ENCODE measurements around the gene PAXX.
A peak's percentile ranks its signal among the peaks of the same experiment; 100 is the strongest.

Gene PAXX

DNA sequence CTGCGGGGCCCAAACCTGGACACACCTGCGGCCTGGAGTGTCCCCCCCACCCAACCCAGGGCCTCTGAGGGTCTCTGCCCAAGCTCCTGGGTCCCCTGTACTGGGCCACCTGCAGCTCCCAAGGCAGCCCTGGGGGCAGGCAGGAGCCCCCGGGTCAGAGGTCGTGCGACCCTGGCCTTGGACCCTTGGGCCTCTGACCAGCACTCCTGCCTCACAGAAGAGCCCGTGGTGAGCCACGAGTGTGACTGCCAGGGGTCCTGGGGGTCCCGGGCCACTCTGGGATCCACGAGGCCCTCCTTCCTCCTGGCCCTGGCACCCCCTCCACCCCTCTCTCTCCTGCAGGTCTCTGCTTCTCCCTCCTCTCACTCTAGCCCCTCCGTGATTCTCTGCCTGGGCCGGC lies 19.9 kb upstream of the PAXX start:
- H3K4me3 ChIP-seq (ENCODE audit: low read depth, low read length): no peak overlapping the region
- DNase-seq (ENCODE audit: low read depth): no peak
- no peak for TF ChIP-seq CTCF (IDR thresholded peaks at IDR 0.05; ENCODE audit: control insufficient read depth, extremely low read depth, insufficient read depth)

- DNase-seq (ENCODE audit: low read depth): no peak
- no peak for TF ChIP-seq CTCF (IDR thresholded peaks at IDR 0.05; ENCODE audit: control insufficient read depth, extremely low read depth, insufficient read depth)
- H3K4me3 ChIP-seq (ENCODE audit: low read depth, low read length): no peak overlapping the region
Observed at GRCh38 chr9:136972743-136973142, 19.5 kb upstream of the PAXX start.

DNA sequence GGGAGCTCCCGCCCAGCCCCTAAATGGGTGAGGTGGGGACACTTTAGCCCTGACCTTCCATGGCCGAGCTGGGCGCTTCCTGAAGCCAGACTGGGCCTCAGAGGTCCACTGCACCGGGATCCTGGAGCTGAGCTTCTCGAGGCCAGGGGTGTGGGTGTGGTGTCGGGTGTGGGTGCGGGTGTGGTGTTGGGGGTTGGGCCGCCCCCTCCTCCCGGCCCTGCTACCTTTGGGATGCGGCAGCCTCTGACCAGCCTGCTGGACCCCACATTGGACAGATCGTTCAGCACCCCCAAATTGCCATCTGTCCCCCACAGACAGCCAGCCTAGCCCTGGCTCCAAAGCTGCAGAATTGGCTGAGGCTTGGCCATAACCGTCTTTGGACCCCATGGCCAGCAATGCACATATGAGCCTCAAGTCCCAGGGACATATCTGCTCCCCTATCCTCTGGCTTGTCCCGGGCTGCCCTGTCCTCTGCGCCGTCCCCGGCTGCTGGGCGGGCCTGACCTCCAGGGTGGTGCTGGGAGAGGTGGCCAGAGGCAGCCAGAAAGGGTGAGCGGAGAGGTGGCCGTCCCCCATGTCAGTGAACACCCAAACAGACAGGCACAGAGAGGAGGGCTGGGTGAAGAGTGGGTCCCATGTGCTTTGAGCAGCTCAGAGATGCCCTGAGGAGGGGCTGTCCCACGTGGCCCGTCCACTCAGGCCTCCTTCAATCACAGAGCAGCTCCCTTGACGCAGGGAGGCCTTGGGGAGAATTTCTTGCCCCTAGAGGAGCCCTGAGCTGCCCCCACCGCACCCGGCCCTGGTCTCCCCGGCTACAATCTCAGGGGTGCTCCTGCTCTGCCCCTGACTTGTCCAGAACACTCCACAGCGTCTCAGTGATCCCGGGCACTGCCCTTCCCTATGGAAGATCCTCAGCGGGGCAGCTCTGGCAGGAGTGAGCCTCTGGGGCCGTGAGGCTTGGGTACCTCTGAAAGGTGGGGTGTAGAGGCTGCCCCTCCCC lies 18.3 kb upstream of the PAXX start:
- TF ChIP-seq CTCF (IDR thresholded peaks at IDR 0.05; ENCODE audit: control insufficient read depth, extremely low read depth, insufficient read depth): no peak

GRCh38 chr9:136974817-136975535 lies 17.2 kb upstream of the PAXX start:
- no peak for DNase-seq (ENCODE audit: low read depth)
- no peak for TF ChIP-seq CTCF (IDR thresholded peaks at IDR 0.05; ENCODE audit: control insufficient read depth, extremely low read depth, insufficient read depth)
- H3K4me3 ChIP-seq (ENCODE audit: low read depth, low read length): no peak overlapping the region

More for the DNA sequence above, 18.3 kb upstream of the PAXX start:
- no peak overlapping the region for H3K4me3 ChIP-seq (ENCODE audit: low read depth, low read length)
- DNase-seq (ENCODE audit: low read depth): no peak

DNA sequence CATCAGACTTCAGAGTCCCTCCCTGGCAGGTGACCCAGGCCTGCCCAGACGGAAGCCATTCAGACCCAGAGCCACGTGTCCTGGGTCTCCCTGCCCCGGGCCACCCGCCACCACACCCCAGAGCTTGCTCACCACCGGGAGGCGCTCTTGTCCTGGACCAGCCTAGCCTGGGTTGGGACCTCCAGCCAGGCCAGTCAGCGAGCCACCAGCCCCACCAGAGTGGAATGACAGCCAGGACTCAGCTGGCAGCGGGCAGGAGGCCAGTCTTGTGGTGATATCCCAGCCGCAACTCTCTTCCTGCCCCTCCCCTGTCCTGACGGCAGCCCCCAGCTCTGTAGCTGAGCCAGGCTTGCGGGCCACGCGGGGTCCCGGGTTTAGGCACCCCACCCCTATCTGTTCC lies 16.6 kb upstream of the PAXX start:
- DNase-seq (ENCODE audit: low read depth): no peak
- no peak overlapping the region for H3K4me3 ChIP-seq (ENCODE audit: low read depth, low read length)
- TF ChIP-seq CTCF (IDR thresholded peaks at IDR 0.05; ENCODE audit: control insufficient read depth, extremely low read depth, insufficient read depth): no peak

DNA sequence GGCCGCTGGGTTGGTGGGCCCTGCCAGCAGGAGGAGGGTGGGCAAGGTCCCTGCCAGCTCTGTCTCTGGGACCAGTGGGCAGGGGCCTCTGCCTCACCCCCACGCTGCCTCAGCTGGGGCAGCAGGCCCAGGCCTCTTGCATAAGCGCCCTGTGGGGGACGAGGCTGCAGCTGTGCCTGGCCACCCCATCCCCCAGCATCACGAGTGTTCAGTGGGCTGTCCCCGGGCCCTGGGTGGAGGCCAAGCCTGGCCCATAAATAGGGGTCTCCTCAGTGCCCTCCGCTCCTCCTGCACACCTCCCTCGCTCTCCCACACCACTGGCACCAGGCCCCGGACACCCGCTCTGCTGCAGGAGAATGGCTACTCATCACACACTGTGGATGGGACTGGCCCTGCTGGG lies 15.0 kb upstream of the PAXX start, which contains the start of gene PTGDS:
TSS of gene PTGDS (plus strand) at position 282 of the 400 bp plus-strand sequence. CDS start at position 357, 75 bp downstream.
- DNase-seq (ENCODE audit: low read depth): no peak
- TF ChIP-seq CTCF (IDR thresholded peaks at IDR 0.05; ENCODE audit: control insufficient read depth, extremely low read depth, insufficient read depth): no peak
- H3K4me3 ChIP-seq (ENCODE audit: low read depth, low read length): peak within 1 kb of the TSS; percentile 30; the same call in 1 of the 2 replicates

Data from LNCaP clone FGC (cell line).